GM19455 (cell line): Measurements from ENCODE around the gene SLC2A1.

Experiments
- ATAC-seq: cut with Tn5 transposase; IDR thresholded peaks from one replicate; pipeline ENCODE4 v1.9.1; 2021; ENCODE audit not compliant: unreplicated experiment

The SLC2A1 gene

GRCh38 chr1:42979896-42980800 lies 21.5 kb upstream of the SLC2A1 start:
- ATAC-seq: no peak

GRCh38 chr1:42979036-42979430 lies 20.4 kb upstream of the SLC2A1 start:
- no peak for ATAC-seq

GRCh38 chr1:42978317-42979035 lies 19.8 kb upstream of the SLC2A1 start:
- ATAC-seq: no peak

- ATAC-seq: no peak
These were observed 19.0 kb upstream of the SLC2A1 start for GRCh38 chr1:42977653-42978052.

- ATAC-seq: no peak
These were observed 17.0 kb upstream of the SLC2A1 start for GRCh38 chr1:42975561-42976225.

GRCh38 chr1:42974767-42975437 lies 16.2 kb upstream of the SLC2A1 start:
- ATAC-seq: no peak

GRCh38 chr1:42973799-42974198 lies 15.1 kb upstream of the SLC2A1 start:
- no peak for ATAC-seq

- no peak for ATAC-seq
These were observed 14.6 kb upstream of the SLC2A1 start for GRCh38 chr1:42973286-42973685.

- ATAC-seq: no peak
These were observed 13.2 kb upstream of the SLC2A1 start for GRCh38 chr1:42971841-42972291.

GRCh38 chr1:42970143-42970542 lies 11.5 kb upstream of the SLC2A1 start:
- no peak for ATAC-seq

GRCh38 chr1:42968654-42969053 lies 10.0 kb upstream of the SLC2A1 start:
- no peak for ATAC-seq

GRCh38 chr1:42966688-42967612 lies 8.3 kb upstream of the SLC2A1 start:
- ATAC-seq: no peak

- ATAC-seq: no peak
These were observed 6.7 kb upstream of the SLC2A1 start for GRCh38 chr1:42965378-42965777.

GRCh38 chr1:42964044-42964812 lies 5.6 kb upstream of the SLC2A1 start:
- ATAC-seq: no peak

- no peak for ATAC-seq
These were observed 4.8 kb upstream of the SLC2A1 start for GRCh38 chr1:42963378-42964043.

GRCh38 chr1:42962641-42963377 lies 4.1 kb upstream of the SLC2A1 start:
- no peak for ATAC-seq

- no peak for ATAC-seq
These were observed 2.8 kb upstream of the SLC2A1 start for GRCh38 chr1:42961312-42962091.
